B cell (primary cell): ENCODE measurements around the gene TMOD1. TPM values are rescaled to one million over a fixed set of nuclear protein-coding genes. Genes with fewer than 3 reads are reported as not detected.

ENCODE experiments used
- ATAC-seq: fragments of 200-7000 bp; cut with Tn5 transposase; one replicate; pipeline ENCODE4 v1.10.0; 2021; ENCODE audit warnings: low read depth, mild to moderate bottlenecking, moderate number of reproducible peaks, moderate library complexity
- CTCF ChIA-PET: fragments of 350-600 bp; sonication (Branson Sonifier 250); formaldehyde crosslinking; loops from one replicate; lab custom pipeline; 2021; ENCODE audit warnings: antibody characterized with exemption, inconsistent platforms; lab: Charles Lee
- POLR2A ChIA-PET: fragments of 350-600 bp; sonication (Branson Sonifier 250); formaldehyde crosslinking; loops from one replicate; lab custom pipeline; 2021; ENCODE audit warnings: antibody characterized with exemption; lab: Charles Lee
- DNase-seq: peaks from one replicate; pipeline ENCODE4 v3.0.0; 2013
- H2AFZ ChIP-seq: 2 replicates; pipeline ENCODE4 v1.6.1; 2012; ENCODE audit warnings: mild to moderate bottlenecking, low read depth, low read length; ENCODE audit not compliant: insufficient read depth, poor library complexity, severe bottlenecking
- H3K27ac ChIP-seq, 2 donors: 1 replicate in 1 of 2; 2 replicates in 1 of 2; pipeline ENCODE4 v1.5.1; 2012 to 2013; ENCODE audit warnings: low read length in 2 of 2, mild to moderate bottlenecking in 2 of 2, moderate library complexity in 1 of 2
- H3K27me3 ChIP-seq, 4 experiments: fragments of 200-600 bp in 1 of 4; sonication (generic) in 1 of 4; replicated peaks in 1 of 4; 1 replicate in 2 of 4; 2 replicates in 2 of 4; pipeline versions ENCODE4 v1.6.1 to v1.7.0; 2013 to 2016; ENCODE audit warnings: low read length in 3 of 4, mild to moderate bottlenecking in 2 of 4, mixed read lengths in 1 of 4, moderate library complexity in 1 of 4; ENCODE audit not compliant: insufficient read depth in 4 of 4, control insufficient read depth in 3 of 4; ENCODE audit errors: control extremely low read depth in 1 of 4
- H3K36me3 ChIP-seq, 2 experiments: replicated peaks in 1 of 2; 1 replicate in 1 of 2; 2 replicates in 1 of 2; pipeline versions ENCODE4 v1.6.1 to v1.7.1; 2013; ENCODE audit warnings: low read length in 1 of 2; ENCODE audit not compliant: insufficient read depth in 2 of 2, control insufficient read depth in 1 of 2; ENCODE audit errors: control extremely low read depth in 1 of 2, extremely low read depth in 1 of 2
- H3K4me1 ChIP-seq, 2 donors: fragments of 200-600 bp in 1 of 2; sonication (generic) in 1 of 2; 1 replicate in 1 of 2; 2 replicates in 1 of 2; pipeline versions ENCODE4 v1.5.1 to v1.6.1; 2013 to 2017; ENCODE audit warnings: low read length in 2 of 2; ENCODE audit not compliant: control insufficient read depth in 2 of 2, insufficient read depth in 2 of 2
- H3K4me2 ChIP-seq: replicated peaks from 2 replicates; pipeline ENCODE3; 2012; ENCODE audit warnings: mild to moderate bottlenecking, low read depth, low read length; ENCODE audit not compliant: poor library complexity, severe bottlenecking
- H3K4me3 ChIP-seq, 5 experiments: fragments of 200-600 bp in 1 of 5; sonication (generic) in 1 of 5; 1 replicate in 3 of 5; 2 replicates in 2 of 5; pipeline versions ENCODE4 v1.5.1 to v1.7.0; 2011 to 2016; ENCODE audit warnings: low read length in 4 of 5, mild to moderate bottlenecking in 4 of 5, low read depth in 2 of 5, control low read depth in 1 of 5, moderate library complexity in 1 of 5; ENCODE audit not compliant: insufficient read depth in 1 of 5; ENCODE audit errors: control extremely low read depth in 1 of 5, extremely low read depth in 1 of 5
- H3K79me2 ChIP-seq: fragments of 200-600 bp; sonication (generic); one replicate; pipeline ENCODE4 v1.6.0; 2016; ENCODE audit warnings: low read length; ENCODE audit not compliant: control insufficient read depth, insufficient read depth
- H3K9ac ChIP-seq: fragments of 200-600 bp; sonication (generic); 2 replicates; pipeline ENCODE4 v1.6.1; 2017; ENCODE audit warnings: mild to moderate bottlenecking, low read length, moderate library complexity
- H3K9me3 ChIP-seq, 3 donors: one replicate each; pipeline versions ENCODE4 v1.6.1 to v1.7.1; 2013; ENCODE audit warnings: low read length in 2 of 3; ENCODE audit not compliant: control insufficient read depth in 2 of 3, insufficient read depth in 1 of 3; ENCODE audit errors: control extremely low read depth in 1 of 3
- H4K20me1 ChIP-seq: 2 replicates; pipeline ENCODE4 v1.6.0; 2012; ENCODE audit warnings: mild to moderate bottlenecking, low read length; ENCODE audit not compliant: insufficient read depth, control insufficient read depth, poor library complexity, severe bottlenecking
- H3K27ac Mint-ChIP-seq: one replicate; pipeline ENCODE4 v1.8.0; 2021; ENCODE audit warnings: mixed read lengths
- H3K27me3 Mint-ChIP-seq: one replicate; pipeline ENCODE4 v1.8.0; 2021; ENCODE audit warnings: mixed read lengths
- H3K4me1 Mint-ChIP-seq: one replicate; pipeline ENCODE4 v1.8.0; 2021; ENCODE audit warnings: mixed read lengths
- H3K4me3 Mint-ChIP-seq: one replicate; pipeline ENCODE4 v1.8.0; 2021; ENCODE audit warnings: mixed read lengths
- H3K9me3 Mint-ChIP-seq: one replicate; pipeline ENCODE4 v1.8.0; 2022; ENCODE audit warnings: mixed read lengths; ENCODE audit not compliant: insufficient read depth
- CTCF ChIP-seq: fragments of 200-600 bp; IDR thresholded peaks from one replicate; pipeline ENCODE4 v1.8.0; 2022; ENCODE audit warnings: antibody characterized with exemption, mild to moderate bottlenecking
- EZH2 ChIP-seq: IDR thresholded peaks from 2 replicates; pipeline ENCODE4 v1.6.1; 2012; ENCODE audit warnings: borderline replicate concordance, low read depth, mild to moderate bottlenecking, moderate library complexity, low read length; ENCODE audit not compliant: insufficient read depth, poor library complexity, severe bottlenecking
- WGBS: methylation state at CpG from one replicate; pipeline ENCODE4 v1.1.5; 2013; ENCODE audit warnings: missing lambda C conversion rate; ENCODE audit not compliant: insufficient coverage; 5-methylcytosine and 5-hydroxymethylcytosine counted together
- intact Hi-C: fragments of 100-400 bp; cut with micrococcal nuclease; formaldehyde crosslinking; loops from one replicate; pipeline ENCODE4 v1.10.0; 2022
- polyA plus RNA-seq: library from polyadenylated mRNA; depleted of rRNA; stranded (reverse); fragments of >200 nt; gene quantifications from 2 replicates; pipeline ENCODE4 v1.2.3, GENCODE V29; 2012
- total RNA-seq, 2 donors: library from RNA; stranded (reverse); fragments of 120-200 nt in 1 of 2; gene quantifications; 1 replicate in 1 of 2; 2 replicates in 1 of 2; pipeline versions ENCODE4 v1.2.3 to v1.2.4, GENCODE V29; 2013 to 2022

The TMOD1 gene
- total and polyA plus RNA-seq, 2 donors (not counting 1 experiment from before 2014, with no cell fraction given): 0.30 to 2.5 TPM

GRCh38 chr9:97550386-97550785, 48.9 kb downstream of the TMOD1 start:
- H3K4me1 ChIP-seq: no peaks in the 10 kb centered on the region
- no peaks in the 10 kb centered on the region for H4K20me1 ChIP-seq
- no peaks in the 10 kb centered on the region for H3K4me1 Mint-ChIP-seq
- no peak for ATAC-seq
- H3K9ac ChIP-seq: no peak overlapping the region
- no peak overlapping the region for H3K27ac Mint-ChIP-seq
- DNase-seq: no peak
- H3K9me3 ChIP-seq: no peaks in the 10 kb centered on the region
- no peak overlapping the region for H3K4me2 ChIP-seq
- H3K4me3 ChIP-seq: no peak overlapping the region
- no peaks in the 10 kb centered on the region for H3K36me3 ChIP-seq
- H3K27me3 ChIP-seq: peaks cover 0 to 4% (median 0%) of the 10 kb centered on the region in 4 experiments
- TF ChIP-seq CTCF (no peak), EZH2 (no peak)
- no peak overlapping the region for H3K27ac ChIP-seq
- H2AFZ ChIP-seq: no peak overlapping the region
- H3K79me2 ChIP-seq: no peaks in the 10 kb centered on the region
- WGBS: no CpG with 5 or more reads among the region's 1 CpG
- POLR2A ChIA-PET: no interaction called here
- no peak overlapping the region for H3K4me3 Mint-ChIP-seq
- no peaks in the 10 kb centered on the region for H3K9me3 Mint-ChIP-seq
- intact Hi-C loops: no loop called here
- CTCF ChIA-PET: no interaction called here
- peaks cover 19% of the 10 kb centered on the region for H3K27me3 Mint-ChIP-seq

- Histone ChIP-seq H3K27ac (no peak overlapping the region), H3K4me1 (no peaks in the 10 kb centered on the region), H3K9ac (no peak overlapping the region), H3K27me3 (peaks cover 0 to 4% (median 0%) of the 10 kb centered on the region in 4 experiments), H2AFZ (no peak overlapping the region), H4K20me1 (no peaks in the 10 kb centered on the region), H3K4me2 (no peak overlapping the region), H3K4me3 (no peak overlapping the region), H3K9me3 (no peaks in the 10 kb centered on the region), H3K79me2 (no peaks in the 10 kb centered on the region), H3K36me3 (no peaks in the 10 kb centered on the region)
- no CpG with 5 or more reads among the region's 5 CpGs for WGBS
- DNase-seq (no peak), ATAC-seq (no peak)
- intact Hi-C loops: no loop called here
- ChIA-PET CTCF (no interaction called here), POLR2A (no interaction called here)
- no peak overlapping the region for H3K27ac Mint-ChIP-seq
- peaks cover 27% of the 10 kb centered on the region for H3K27me3 Mint-ChIP-seq
- H3K4me3 Mint-ChIP-seq: no peak overlapping the region
- TF ChIP-seq EZH2 (no peak), CTCF (no peak)
- no peaks in the 10 kb centered on the region for H3K4me1 Mint-ChIP-seq
- H3K9me3 Mint-ChIP-seq: no peaks in the 10 kb centered on the region
Measured at GRCh38 chr9:97551308-97551707, 49.8 kb downstream of the TMOD1 start.
